Subcutaneous adipose tissue (tissue), 4 donors: Measurements from ENCODE around the gene MAGEA4. TPM values are rescaled to one million over a fixed set of nuclear protein-coding genes. Genes with fewer than 3 reads are reported as not detected.

Experiments used
- CTCF ChIP-seq: fragments of 450-650 bp; IDR thresholded peaks from one replicate; pipeline ENCODE4 v1.5.1; 2016; ENCODE audit warnings: low read depth, mild to moderate bottlenecking, control low read depth, antibody characterized with exemption, moderate library complexity
- total RNA-seq, 4 donors: library from RNA; depleted of rRNA; stranded (reverse); fragments of >200 nt; gene quantifications; one replicate each; pipeline ENCODE4 v1.1.0, GENCODE V29; 2016

The MAGEA4 gene
- total RNA-seq, 4 donors from 2014 or later: not detected

GRCh38 chrX:151970027-151970426, 57.3 kb downstream of the MAGEA4 start:
- no peak for TF ChIP-seq CTCF

GRCh38 chrX:151970661-151971060, 58.0 kb downstream of the MAGEA4 start:
- TF ChIP-seq CTCF: no peak

GRCh38 chrX:151973060-151973661, 60.5 kb downstream of the MAGEA4 start:
- no peak for TF ChIP-seq CTCF

GRCh38 chrX:151973851-151974335, 61.2 kb downstream of the MAGEA4 start:
- TF ChIP-seq CTCF: no peak

Other genes with a start within 250 kb of the MAGEA4 start
- gene PRRG3, start 217.4 kb upstream of the MAGEA4 start, total RNA-seq: 1 to 10 TPM in 2 of 4 donors, under 1 TPM in 2; 0.49 to 1.5 (median 1.0) TPM
- not detected for gene FATE1, start 196.9 kb upstream of the MAGEA4 start, total RNA-seq
- gene CNGA2, start 178.1 kb upstream of the MAGEA4 start, total RNA-seq: not detected
- gene GABRE, start 61.8 kb downstream of the MAGEA4 start, total RNA-seq: 100 to 1,000 TPM; 120 to 317 (median 209) TPM
- gene MAGEA10, start 225.7 kb downstream of the MAGEA4 start, total RNA-seq: not detected